Measurements from ENCODE around the gene LRRTM2.
A peak's percentile ranks its signal among the peaks of the same experiment; 100 is the strongest.
"Not testable (repeated sequence)": the region's sequence is repeated elsewhere in the genome, so short reads cannot be mapped to it uniquely, and the experiment has no call there.

LRRTM2 gene

GRCh38 chr5:138834853-138835252, 40.3 kb downstream of the LRRTM2 start:
- not testable (repeated sequence) for H3K9me3 Mint-ChIP-seq, H3K27ac Mint-ChIP-seq, H3K4me3 Mint-ChIP-seq, ATAC-seq, H3K27me3 Mint-ChIP-seq
- peaks cover 26% of the 10 kb centered on the region for H3K4me1 Mint-ChIP-seq
- peaks cover 49% of the 10 kb centered on the region for H3K36me3 Mint-ChIP-seq

GRCh38 chr5:138833726-138834480, 41.2 kb downstream of the LRRTM2 start:
- H3K27ac Mint-ChIP-seq, result no peak overlapping the region
- H3K4me1 Mint-ChIP-seq, result peaks cover 23% of the 10 kb centered on the region
- no peak overlapping the region for H3K4me3 Mint-ChIP-seq
- H3K9me3 Mint-ChIP-seq, result peaks cover 3% of the 10 kb centered on the region
- H3K36me3 Mint-ChIP-seq, result peaks cover 58% of the 10 kb centered on the region
- no peaks in the 10 kb centered on the region for H3K27me3 Mint-ChIP-seq
- ATAC-seq, result no peak

- no peak for ATAC-seq
- Mint-ChIP-seq H3K36me3 (peaks cover 58% of the 10 kb centered on the region), H3K9me3 (peaks cover 3% of the 10 kb centered on the region), H3K4me1 (peaks cover 23% of the 10 kb centered on the region), H3K4me3 (no peak overlapping the region), H3K27ac (no peak overlapping the region), H3K27me3 (no peaks in the 10 kb centered on the region)
Measured at GRCh38 chr5:138833080-138833479, 42.1 kb downstream of the LRRTM2 start.

- Mint-ChIP-seq H3K27ac (no peak overlapping the region), H3K4me1 (peaks cover 17% of the 10 kb centered on the region), H3K27me3 (no peaks in the 10 kb centered on the region), H3K9me3 (no peaks in the 10 kb centered on the region), H3K4me3 (no peak overlapping the region), H3K36me3 (peaks cover 61% of the 10 kb centered on the region)
- no peak for ATAC-seq
Measured at GRCh38 chr5:138832218-138832617, 42.9 kb downstream of the LRRTM2 start.

- Mint-ChIP-seq H3K4me3 (no peak overlapping the region), H3K9me3 (no peaks in the 10 kb centered on the region), H3K27me3 (no peaks in the 10 kb centered on the region), H3K36me3 (peaks cover 65% of the 10 kb centered on the region), H3K4me1 (peaks cover 16% of the 10 kb centered on the region), H3K27ac (peak overlapping the region; percentile 9)
- no peak for ATAC-seq
Measured at GRCh38 chr5:138831703-138832102, 43.4 kb downstream of the LRRTM2 start.

- Mint-ChIP-seq H3K27ac (no peak overlapping the region), H3K27me3 (no peaks in the 10 kb centered on the region), H3K36me3 (peaks cover 58% of the 10 kb centered on the region), H3K4me3 (no peak overlapping the region), H3K4me1 (peaks cover 10% of the 10 kb centered on the region), H3K9me3 (no peaks in the 10 kb centered on the region)
- ATAC-seq, result no peak
Measured at GRCh38 chr5:138829341-138829740, 45.8 kb downstream of the LRRTM2 start.

GRCh38 chr5:138828556-138828955, 46.6 kb downstream of the LRRTM2 start:
- no peak overlapping the region for H3K27ac Mint-ChIP-seq
- no peaks in the 10 kb centered on the region for H3K27me3 Mint-ChIP-seq
- H3K9me3 Mint-ChIP-seq, result no peaks in the 10 kb centered on the region
- no peak overlapping the region for H3K4me3 Mint-ChIP-seq
- no peak for ATAC-seq
- H3K36me3 Mint-ChIP-seq, result peaks cover 54% of the 10 kb centered on the region
- peaks cover 10% of the 10 kb centered on the region for H3K4me1 Mint-ChIP-seq

GRCh38 chr5:138824924-138825863, 49.9 kb downstream of the LRRTM2 start:
- H3K4me1 Mint-ChIP-seq, result no peaks in the 10 kb centered on the region
- no peak overlapping the region for H3K27ac Mint-ChIP-seq
- no peaks in the 10 kb centered on the region for H3K9me3 Mint-ChIP-seq
- peak; percentile 62 for ATAC-seq
- H3K36me3 Mint-ChIP-seq, result peaks cover 41% of the 10 kb centered on the region
- H3K4me3 Mint-ChIP-seq, result no peak overlapping the region
- H3K27me3 Mint-ChIP-seq, result no peaks in the 10 kb centered on the region

GRCh38 chr5:138824516-138824915, 50.6 kb downstream of the LRRTM2 start:
- Mint-ChIP-seq H3K27me3 (no peaks in the 10 kb centered on the region), H3K4me1 (no peaks in the 10 kb centered on the region)
- no peak for ATAC-seq

GRCh38 chr5:138820695-138821094, 54.4 kb downstream of the LRRTM2 start:
- Mint-ChIP-seq H3K27me3 (no peaks in the 10 kb centered on the region), H3K36me3 (peaks cover 33% of the 10 kb centered on the region), H3K9me3 (no peaks in the 10 kb centered on the region), H3K4me1 (no peaks in the 10 kb centered on the region), H3K4me3 (no peak overlapping the region), H3K27ac (no peak overlapping the region)
- ATAC-seq, result no peak

More at GRCh38 chr5:138824516-138824915, 50.6 kb downstream of the LRRTM2 start:
- Mint-ChIP-seq H3K4me3 (no peak overlapping the region), H3K9me3 (no peaks in the 10 kb centered on the region), H3K36me3 (peaks cover 38% of the 10 kb centered on the region), H3K27ac (no peak overlapping the region)

GRCh38 chr5:138819081-138819480, 56.1 kb downstream of the LRRTM2 start:
- no peaks in the 10 kb centered on the region for H3K4me1 Mint-ChIP-seq
- no peaks in the 10 kb centered on the region for H3K27me3 Mint-ChIP-seq
- no peak overlapping the region for H3K4me3 Mint-ChIP-seq
- no peak overlapping the region for H3K27ac Mint-ChIP-seq
- H3K36me3 Mint-ChIP-seq, result peaks cover 44% of the 10 kb centered on the region
- H3K9me3 Mint-ChIP-seq, result no peaks in the 10 kb centered on the region
- no peak for ATAC-seq
